ENCODE measurements around the gene P3H4. TPM values are rescaled to one million over a fixed set of nuclear protein-coding genes. Genes with fewer than 3 reads are reported as not detected.
A peak's percentile ranks its signal among the peaks of the same experiment; 100 is the strongest.
"Not testable (repeated sequence)": the region's sequence is repeated elsewhere in the genome, so short reads cannot be mapped to it uniquely, and the experiment has no call there.

P3H4 gene
- polyA plus RNA-seq, 1 donor (not counting 4 experiments of a cell fraction or from before 2014, with no cell fraction given) = 4.2 TPM

GRCh38 chr17:41777157-41777573 is 34.6 kb downstream of the P3H4 start:
- Histone ChIP-seq H3K9me1 (ENCODE audit: control insufficient read depth, extremely low read depth, insufficient read depth, low read length) (peaks cover 3% of the 10 kb centered on the region), H3K4me3 (ENCODE audit: control insufficient read depth in 2 of 3, extremely low read depth in 1 of 3, insufficient read depth in 2 of 3, low read depth in 1 of 3, low read length in 3 of 3) (no peak overlapping the region), H3K79me2 (ENCODE audit: control insufficient read depth, insufficient read depth, low read length) (peaks cover 85% of the 10 kb centered on the region), H2AFZ (ENCODE audit: control insufficient read depth, low read length) (no peak overlapping the region), H3K4me1 (ENCODE audit: control insufficient read depth, extremely low read depth, insufficient read depth, low read length) (peaks cover 75% of the 10 kb centered on the region), H4K20me1 (ENCODE audit: control insufficient read depth, extremely low read depth, insufficient read depth, low read length) (peaks cover 31% of the 10 kb centered on the region), H3K36me3 (ENCODE audit: control insufficient read depth in 2 of 2, extremely low read depth in 1 of 2, insufficient read depth in 2 of 2, low read length in 2 of 2) (peaks cover 23 to 36% of the 10 kb centered on the region in 2 experiments), H3K9ac (ENCODE audit: control insufficient read depth, extremely low read depth, insufficient read depth, low read length) (peak overlapping the region; percentile 51), H3K4me2 (ENCODE audit: control insufficient read depth, extremely low read depth, insufficient read depth, low read depth, low read length) (no peak overlapping the region), H3K9me3 (ENCODE audit: control insufficient read depth, low read depth, low read length) (no peaks in the 10 kb centered on the region), H3K27me3 (ENCODE audit: control insufficient read depth, extremely low read depth, insufficient read depth, low read length) (no peaks in the 10 kb centered on the region), H3K27ac (ENCODE audit: control insufficient read depth, insufficient read depth, low read length) (peak overlapping the region; percentile 36)
- no peak for TF ChIP-seq EZH2 (IDR thresholded peaks at IDR 0.05; ENCODE audit: low read length)
- TF ChIP-seq CTCF (optimal IDR thresholded peaks at IDR 0.05 in 1 of 3, IDR thresholded peaks at IDR 0.05 in 1 of 3, conservative IDR thresholded peaks at IDR 0.05 in 1 of 3; ENCODE audit: extremely low read depth in 1 of 3, insufficient read depth in 2 of 3, low read length in 3 of 3) = peak in 1 of 3 experiments; percentile 6
- DNase-seq (ENCODE audit: low read depth, low spot score) (no peak), FAIRE-seq (peak; percentile 26)
- dilution Hi-C loops (cut with MboI; ENCODE audit: extremely low pct_ligation_motif_present, low sequenced_read_pairs) = no loop called here

- H3K27me3 ChIP-seq (ENCODE audit: control insufficient read depth, extremely low read depth, insufficient read depth, low read length); H3K9me3 ChIP-seq (ENCODE audit: control insufficient read depth, low read depth, low read length); DNase-seq (ENCODE audit: low read depth, low spot score); H3K4me3 ChIP-seq (ENCODE audit: control insufficient read depth in 2 of 3, extremely low read depth in 1 of 3, insufficient read depth in 2 of 3, low read depth in 1 of 3, low read length in 3 of 3); H3K9me1 ChIP-seq (ENCODE audit: control insufficient read depth, extremely low read depth, insufficient read depth, low read length); H3K9ac ChIP-seq (ENCODE audit: control insufficient read depth, extremely low read depth, insufficient read depth, low read length); dilution Hi-C loops (cut with MboI; ENCODE audit: extremely low pct_ligation_motif_present, low sequenced_read_pairs); H2AFZ ChIP-seq (ENCODE audit: control insufficient read depth, low read length); FAIRE-seq: not testable (repeated sequence)
- Histone ChIP-seq H3K27ac (ENCODE audit: control insufficient read depth, insufficient read depth, low read length) (peak overlapping the region; percentile 75), H3K79me2 (ENCODE audit: control insufficient read depth, insufficient read depth, low read length) (peaks cover 84% of the 10 kb centered on the region), H3K4me2 (ENCODE audit: control insufficient read depth, extremely low read depth, insufficient read depth, low read depth, low read length) (peak overlapping the region; percentile 62), H4K20me1 (ENCODE audit: control insufficient read depth, extremely low read depth, insufficient read depth, low read length) (peaks cover 28% of the 10 kb centered on the region), H3K36me3 (ENCODE audit: control insufficient read depth in 2 of 2, extremely low read depth in 1 of 2, insufficient read depth in 2 of 2, low read length in 2 of 2) (peaks cover 27 to 37% of the 10 kb centered on the region in 2 experiments), H3K4me1 (ENCODE audit: control insufficient read depth, extremely low read depth, insufficient read depth, low read length) (peaks cover 75% of the 10 kb centered on the region)
These were observed 35.4 kb downstream of the P3H4 start for GRCh38 chr17:41776262-41776900.
